ENCODE data around the gene CSNK2B.
A peak's percentile ranks its signal among the peaks of the same experiment; 100 is the strongest.

CSNK2B gene

GRCh38 chr6:31660381-31661261, 5.3 kb upstream of the CSNK2B start, which contains the start of gene C6orf47:
C6orf47 (minus strand) TSS chr6:31660778; CDS start chr6:31659947, 831 bp downstream.
- peak; percentile 59 for DNase-seq (ENCODE audit: low read depth)

GRCh38 chr6:31661262-31662123, 4.4 kb upstream of the CSNK2B start:
- DNase-seq (ENCODE audit: low read depth), result no peak

- DNase-seq (ENCODE audit: low read depth), result no peak
Observed at GRCh38 chr6:31662124-31662723, 3.7 kb upstream of the CSNK2B start.

DNA sequence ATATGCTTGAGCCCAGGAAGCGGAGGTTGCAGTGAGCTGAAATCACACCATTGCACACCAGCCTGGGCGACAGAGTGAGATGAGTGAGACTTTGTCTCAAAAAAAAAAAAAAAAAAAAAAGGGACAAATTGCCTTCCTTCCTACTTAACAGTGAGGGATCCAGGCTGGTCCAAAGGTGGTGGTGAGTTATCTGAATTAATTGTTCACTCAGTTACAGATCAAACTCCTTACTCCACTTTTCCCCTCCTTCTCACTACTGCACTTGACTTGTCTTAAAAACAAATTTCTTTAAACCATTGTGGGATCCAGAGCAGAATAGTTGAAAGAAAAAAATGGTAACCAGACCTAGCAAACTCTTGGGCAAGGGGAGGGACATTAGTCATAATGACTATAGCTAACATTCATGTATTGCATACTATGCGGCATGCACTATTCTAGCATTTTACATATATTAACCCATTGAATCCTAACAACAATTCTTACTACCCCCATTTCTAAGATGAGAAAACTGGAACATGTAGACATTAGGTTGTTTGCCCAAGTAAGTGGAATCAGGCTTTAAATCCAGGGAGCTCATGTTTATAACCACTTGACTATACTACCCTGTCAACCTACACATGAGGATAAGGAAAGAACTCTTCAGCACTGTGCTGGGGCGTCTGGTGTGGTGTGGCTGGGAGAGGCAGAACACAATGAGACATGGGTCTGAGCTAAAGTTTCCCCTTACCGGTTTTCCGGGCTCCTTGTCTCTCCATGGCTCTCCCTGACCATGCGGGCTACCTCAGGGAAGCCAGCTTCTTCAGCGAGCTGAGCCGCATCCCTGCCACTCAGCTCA, 2.5 kb upstream of the CSNK2B start:
- DNase-seq (ENCODE audit: low read depth), result no peak

DNA sequence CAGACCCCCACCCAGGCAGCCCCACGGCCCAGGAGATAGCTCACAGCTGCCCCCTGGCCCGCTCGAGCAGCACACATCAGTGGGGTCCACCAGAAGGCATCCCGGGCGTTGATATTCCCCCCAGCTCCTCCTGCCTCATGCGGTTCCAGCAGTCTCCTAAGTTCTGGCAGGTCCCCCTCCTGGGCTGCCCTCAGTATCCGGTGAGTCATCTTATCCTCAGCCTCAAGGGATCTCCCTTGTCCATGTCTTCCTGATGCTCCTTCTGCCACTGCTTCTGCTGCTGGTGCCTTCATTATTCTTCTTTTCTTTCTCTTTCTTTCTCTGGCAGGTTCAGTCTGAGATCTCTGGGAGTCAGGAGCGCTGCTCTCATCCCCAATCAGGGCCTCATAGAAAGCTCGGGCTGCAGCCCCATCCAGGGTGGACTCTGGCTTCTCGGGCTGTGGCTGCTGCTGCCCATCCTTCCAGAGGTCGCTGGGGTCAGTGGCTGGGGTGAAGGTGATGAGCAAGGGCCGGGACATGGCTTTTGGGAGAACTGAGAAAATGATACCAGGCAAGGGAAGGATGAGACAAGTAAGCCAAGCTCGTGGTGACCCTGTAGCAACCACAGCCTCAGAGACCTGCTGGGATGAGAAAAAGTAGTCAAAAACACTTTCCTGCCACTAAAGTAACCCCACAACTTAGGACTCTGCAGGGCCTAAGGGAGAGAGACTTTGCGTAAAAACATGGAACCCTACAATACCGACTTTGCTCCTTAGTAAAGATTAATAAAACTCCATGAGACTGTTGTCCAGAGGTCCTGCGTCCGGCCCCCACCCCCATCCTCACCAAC, 1.7 kb upstream of the CSNK2B start:
- DNase-seq (ENCODE audit: low read depth), result peak; percentile 45

DNA sequence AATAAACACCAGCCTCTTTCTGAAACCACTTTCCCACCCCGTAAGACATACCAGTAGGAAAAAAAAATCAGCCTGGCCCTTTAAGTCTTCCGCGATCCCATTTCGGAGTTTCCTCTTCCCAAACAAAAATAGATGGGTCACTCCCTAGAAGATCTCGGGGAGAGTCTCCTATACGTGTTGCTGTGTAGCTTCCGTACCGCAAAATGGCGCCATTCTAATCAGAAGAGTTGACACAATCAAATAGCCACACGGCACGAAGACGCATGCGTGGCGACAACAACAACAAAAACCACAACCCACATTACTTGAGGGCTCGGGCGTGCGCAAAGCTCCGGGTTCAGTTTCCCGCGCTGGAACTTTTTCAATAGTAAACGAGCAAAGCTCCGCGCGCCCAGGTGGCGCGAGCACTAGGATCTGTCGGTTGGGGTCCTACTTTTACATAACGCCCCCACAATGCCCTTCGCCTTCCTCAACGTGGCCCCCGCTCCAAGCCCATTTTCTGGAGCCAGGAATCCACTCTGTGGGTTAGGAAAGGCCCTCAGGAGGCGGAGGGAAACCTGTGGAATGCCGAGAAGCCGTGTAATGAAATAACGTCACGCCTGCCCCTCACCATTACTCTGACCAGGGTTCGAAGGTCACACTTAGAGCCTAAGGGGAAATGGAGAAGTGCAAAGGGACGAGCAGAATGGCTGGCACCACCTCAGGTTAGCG, 935 bp upstream of the CSNK2B start, which contains the start of gene GPANK1:
Gene GPANK1, minus strand, starts transcription at position 208 of the 711 bp plus-strand sequence. CDS start 519 bp downstream, outside the sequence.
- DNase-seq (ENCODE audit: low read depth), result peak; percentile 94

DNA sequence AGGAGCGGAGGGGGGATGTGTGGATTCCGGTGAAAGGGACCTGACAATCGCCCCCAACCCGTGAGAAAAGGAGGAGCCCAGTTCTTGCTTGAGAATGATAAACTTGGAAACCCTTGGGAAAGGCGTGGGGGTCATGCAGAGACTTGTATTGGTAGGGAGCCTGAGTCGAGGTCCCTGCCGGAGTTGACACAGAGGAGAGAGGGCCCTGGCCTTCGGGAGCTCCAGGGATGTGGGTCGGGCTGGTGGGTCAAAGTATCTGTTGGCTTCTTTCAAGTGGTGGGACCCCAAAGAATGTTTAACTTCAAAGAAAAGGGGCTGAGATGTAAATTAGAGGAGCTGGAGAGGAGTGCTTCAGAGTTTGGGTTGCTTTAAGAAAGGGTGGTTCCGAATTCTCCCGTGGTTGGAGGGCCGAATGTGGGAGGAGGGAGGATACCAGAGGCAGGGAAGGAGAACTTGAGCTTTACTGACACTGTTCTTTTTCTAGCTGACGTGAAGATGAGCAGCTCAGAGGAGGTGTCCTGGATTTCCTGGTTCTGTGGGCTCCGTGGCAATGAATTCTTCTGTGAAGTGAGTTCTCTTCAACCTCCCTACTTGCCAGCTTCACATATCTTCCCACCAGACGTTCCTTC, 571 bp downstream of the CSNK2B start:
- DNase-seq (ENCODE audit: low read depth), result no peak

DNA sequence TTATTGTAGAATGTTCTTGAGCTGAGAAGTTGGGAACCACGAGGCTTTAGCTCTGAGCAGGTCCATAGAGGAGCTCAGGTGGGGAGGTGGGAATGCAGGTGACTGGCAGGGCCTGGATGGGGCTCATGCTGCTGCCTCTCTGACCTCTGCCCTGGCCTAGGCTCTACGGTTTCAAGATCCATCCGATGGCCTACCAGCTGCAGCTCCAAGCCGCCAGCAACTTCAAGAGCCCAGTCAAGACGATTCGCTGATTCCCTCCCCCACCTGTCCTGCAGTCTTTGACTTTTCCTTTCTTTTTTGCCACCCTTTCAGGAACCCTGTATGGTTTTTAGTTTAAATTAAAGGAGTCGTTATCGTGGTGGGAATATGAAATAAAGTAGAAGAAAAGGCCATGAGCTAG, 3.8 kb downstream of the CSNK2B start, which contains the start of gene LY6G5B:
Gene LY6G5B, plus strand, starts transcription at position 301 of the 400 bp plus-strand sequence. CDS start 975 bp downstream, outside the sequence.
- no peak for DNase-seq (ENCODE audit: low read depth)

DNA sequence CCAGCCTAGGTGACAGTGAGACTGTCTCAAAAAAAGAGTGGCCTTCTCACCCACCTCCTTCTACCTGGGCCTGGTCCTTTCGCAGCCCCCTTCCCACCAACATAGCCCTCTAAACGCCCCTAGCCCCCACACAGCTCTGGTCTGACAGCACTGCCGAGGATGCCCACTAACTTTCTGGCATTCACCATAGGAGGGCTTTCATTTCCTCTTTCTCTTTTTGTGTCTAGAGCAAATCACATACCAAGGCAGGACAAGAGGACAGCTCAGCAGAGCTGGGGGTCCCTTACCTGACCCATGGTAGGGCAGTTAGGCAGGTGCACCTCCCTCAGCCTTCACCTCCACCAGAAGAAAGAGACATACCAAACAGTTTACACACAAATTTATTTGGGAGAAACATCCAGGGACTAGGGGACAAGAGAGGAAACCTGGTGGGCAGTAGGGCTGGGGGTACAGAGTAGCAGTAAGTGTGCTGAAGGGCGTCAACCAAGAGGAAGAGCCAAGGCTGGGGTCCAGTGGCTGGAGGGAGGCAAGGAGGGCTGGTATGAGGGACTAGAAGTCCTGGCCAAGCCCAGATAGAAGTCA, 10.5 kb downstream of the CSNK2B start:
- no peak for DNase-seq (ENCODE audit: low read depth)

GRCh38 chr6:31676904-31677303, 11.0 kb downstream of the CSNK2B start:
- DNase-seq (ENCODE audit: low read depth), result no peak

GRCh38 chr6:31677955-31678354, 12.1 kb downstream of the CSNK2B start:
- DNase-seq (ENCODE audit: low read depth), result no peak

GRCh38 chr6:31680226-31681134, 14.6 kb downstream of the CSNK2B start, which contains the start of gene LY6G5C:
LY6G5C (minus strand) TSS chr6:31681067; CDS start chr6:31680373, 694 bp downstream.
- peak; percentile 95 for DNase-seq (ENCODE audit: low read depth)

DNA sequence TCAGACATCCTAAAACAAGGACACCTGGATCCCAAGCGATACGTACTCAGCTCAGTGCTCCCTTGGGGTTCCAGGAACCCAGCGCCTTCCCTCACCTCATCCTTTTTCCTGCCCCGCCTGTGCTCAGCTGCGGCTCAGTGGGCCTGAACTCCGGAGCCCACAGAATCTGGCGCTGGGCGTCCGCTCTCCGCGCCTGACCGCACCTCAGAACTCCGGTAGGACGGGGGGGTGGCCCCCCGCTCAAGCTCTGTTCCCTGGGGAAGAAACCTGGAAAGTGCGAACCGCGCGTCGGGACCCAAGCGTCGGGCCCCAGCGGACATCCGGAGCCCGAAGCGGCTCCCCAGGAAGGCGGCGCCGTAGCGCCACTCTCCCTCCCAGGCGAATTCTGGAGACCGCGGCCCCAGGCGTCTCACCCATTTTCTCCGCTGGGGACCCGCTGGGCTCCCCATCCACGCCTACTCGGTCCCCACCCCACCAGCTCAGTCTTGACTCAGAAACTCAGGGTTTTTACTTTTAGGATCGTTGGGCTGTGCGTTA, 15.3 kb downstream of the CSNK2B start:
- DNase-seq (ENCODE audit: low read depth), result no peak

GRCh38 chr6:31683591-31683990, 17.7 kb downstream of the CSNK2B start:
- no peak for DNase-seq (ENCODE audit: low read depth)

- DNase-seq (ENCODE audit: low read depth), result no peak
Observed at GRCh38 chr6:31686483-31686882, 20.6 kb downstream of the CSNK2B start.

DNA sequence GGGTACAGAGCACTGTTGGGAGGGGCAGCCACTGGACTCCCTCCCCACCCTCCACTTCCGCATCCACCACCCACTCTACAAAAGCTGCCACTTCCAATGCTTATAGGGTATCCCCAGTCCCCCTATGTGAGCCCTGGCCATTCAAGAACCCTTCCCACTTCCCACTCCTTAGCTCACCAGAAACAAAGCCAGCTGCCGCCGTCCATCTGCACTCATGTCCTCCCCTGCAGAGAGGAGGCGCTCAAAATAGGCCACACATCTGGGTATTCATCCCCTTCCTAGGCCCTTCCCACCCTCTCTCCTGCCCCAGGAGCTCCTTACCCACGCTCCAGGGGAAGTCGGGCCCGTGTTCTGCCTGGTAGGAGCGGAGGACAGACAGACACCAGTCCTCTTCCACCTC, 21.4 kb downstream of the CSNK2B start:
- DNase-seq (ENCODE audit: low read depth), result no peak

Measured in fibroblast of the conjunctiva (primary cell).